HEK293T (cell line): ENCODE measurements around the gene INHBE.

ENCODE experiments used
- CTCF ChIA-PET: fragments of 350-600 bp; formaldehyde crosslinking; extraction: SDS; loops from one replicate; lab custom pipeline; 2021; ENCODE audit warnings: antibody characterized with exemption, inconsistent platforms; lab: Yijun Ruan, JAX
- POLR2A ChIA-PET: fragments of 350-600 bp; formaldehyde crosslinking; extraction: SDS; loops from one replicate; lab custom pipeline; 2020; ENCODE audit warnings: antibody characterized with exemption, inconsistent platforms; lab: Yijun Ruan, JAX
- DNase-seq: peaks from one replicate; pipeline ENCODE4 v3.0.0; 2012; ENCODE audit warnings: mixed read lengths; ENCODE audit errors: extremely low spot score
- ARNT ChIP-seq: fragments of 450-650 bp; IDR thresholded peaks from 2 replicates; pipeline ENCODE4 v1.6.1; 2017; ENCODE audit warnings: mild to moderate bottlenecking
- BHLHE40 ChIP-seq: fragments of 450-650 bp; IDR thresholded peaks from 2 replicates; pipeline ENCODE4 v1.6.1; 2016; ENCODE audit warnings: mild to moderate bottlenecking, moderate library complexity, borderline replicate concordance
- CTBP1 ChIP-seq: fragments of 450-650 bp; IDR thresholded peaks from 2 replicates; pipeline ENCODE4 v1.6.1; 2016; ENCODE audit warnings: borderline replicate concordance
- ELF4 ChIP-seq: fragments of 450-650 bp; IDR thresholded peaks from 2 replicates; pipeline ENCODE4 v1.6.1; 2017; ENCODE audit warnings: antibody characterized with exemption
- FOXA1 ChIP-seq: fragments of 450-650 bp; IDR thresholded peaks from 2 replicates; pipeline ENCODE4 v1.6.1; 2016; ENCODE audit warnings: mild to moderate bottlenecking
- FOXK2 ChIP-seq: fragments of 450-650 bp; IDR thresholded peaks from 2 replicates; pipeline ENCODE4 v1.6.1; 2016; ENCODE audit warnings: mild to moderate bottlenecking
- FOXM1 ChIP-seq: fragments of 450-650 bp; IDR thresholded peaks from 2 replicates; pipeline ENCODE4 v1.6.1; 2017; ENCODE audit warnings: mild to moderate bottlenecking, borderline replicate concordance
- HDGF ChIP-seq: fragments of 450-650 bp; IDR thresholded peaks from 2 replicates; pipeline ENCODE4 v1.6.1; 2017; ENCODE audit warnings: antibody characterized with exemption, borderline replicate concordance
- L3MBTL2 ChIP-seq: fragments of 450-650 bp; conservative IDR thresholded peaks from 2 replicates; pipeline ENCODE4 v1.6.1; 2016; ENCODE audit warnings: mild to moderate bottlenecking
- LEF1 ChIP-seq: fragments of 450-650 bp; IDR thresholded peaks from 2 replicates; pipeline ENCODE4 v1.6.1; 2017; ENCODE audit warnings: mild to moderate bottlenecking, borderline replicate concordance
- NFRKB ChIP-seq: fragments of 450-650 bp; IDR thresholded peaks from 2 replicates; pipeline ENCODE4 v1.6.1; 2016; ENCODE audit warnings: mild to moderate bottlenecking, moderate library complexity
- PKNOX1 ChIP-seq: fragments of 450-650 bp; IDR thresholded peaks from 2 replicates; pipeline ENCODE4 v1.6.1; 2016
- SP1 ChIP-seq: fragments of 450-650 bp; IDR thresholded peaks from 2 replicates; pipeline ENCODE4 v1.6.1; 2017
- SUZ12 ChIP-seq: fragments of 450-650 bp; IDR thresholded peaks from 2 replicates; pipeline ENCODE4 v1.6.1; 2016; ENCODE audit warnings: mild to moderate bottlenecking
- TARDBP ChIP-seq: fragments of 450-650 bp; IDR thresholded peaks from 2 replicates; pipeline ENCODE4 v1.6.1; 2016
- ZNF384 ChIP-seq: fragments of 450-650 bp; IDR thresholded peaks from 2 replicates; pipeline ENCODE4 v1.6.1; 2016

The INHBE gene

DNA sequence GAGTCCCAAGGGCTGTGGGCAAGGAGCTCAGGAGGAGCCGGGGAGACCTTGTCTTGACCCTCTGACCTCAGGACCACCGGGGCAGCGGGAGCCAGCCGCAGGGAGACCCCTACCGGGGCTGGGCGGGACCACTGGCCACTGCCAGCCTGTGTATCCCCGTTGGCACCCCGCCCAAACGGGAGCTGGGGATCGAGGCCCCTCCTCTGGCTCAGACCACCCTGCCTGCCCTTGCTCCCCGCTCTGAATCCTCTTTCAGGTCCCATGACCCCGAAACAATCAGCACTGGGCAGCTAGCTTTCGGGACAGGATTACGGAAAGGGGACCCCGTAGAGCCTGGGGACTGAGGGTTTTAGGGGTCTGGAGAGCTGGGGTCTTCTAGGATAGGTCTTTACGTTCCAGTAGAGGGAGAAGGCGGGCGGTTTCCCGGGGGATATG is 5.8 kb downstream of the INHBE start:
- POLR2A ChIA-PET = interaction anchor here (0.9 to 2.9 kb wide), 3 partner anchors 9 to 216 kb away, joined by 3 to 10 read pairs (median 7); partner anchors contain the start of gene DDIT3
- DNase-seq = no peak
- CTCF ChIA-PET = interaction anchor here (0.6 to 0.7 kb wide), 3 partner anchors 16 to 218 kb away, joined by 3 read pairs; no protein-coding TSS in a partner anchor
- TF ChIP-seq ELF4 = no peak
- no peak for TF ChIP-seq BHLHE40
- no peak for TF ChIP-seq NFRKB
- no peak for TF ChIP-seq LEF1
- TF ChIP-seq SP1 = no peak
- TF ChIP-seq ARNT = no peak
- TF ChIP-seq SUZ12 = no peak

- CTCF ChIA-PET = interaction anchor here (0.6 to 1.7 kb wide), 4 partner anchors 19 to 247 kb away, joined by 3 to 4 read pairs (median 3); partner anchors contain the start of gene ARHGAP9
These were observed 6.3 kb downstream of the INHBE start for GRCh38 chr12:57461276-57461916.

DNA sequence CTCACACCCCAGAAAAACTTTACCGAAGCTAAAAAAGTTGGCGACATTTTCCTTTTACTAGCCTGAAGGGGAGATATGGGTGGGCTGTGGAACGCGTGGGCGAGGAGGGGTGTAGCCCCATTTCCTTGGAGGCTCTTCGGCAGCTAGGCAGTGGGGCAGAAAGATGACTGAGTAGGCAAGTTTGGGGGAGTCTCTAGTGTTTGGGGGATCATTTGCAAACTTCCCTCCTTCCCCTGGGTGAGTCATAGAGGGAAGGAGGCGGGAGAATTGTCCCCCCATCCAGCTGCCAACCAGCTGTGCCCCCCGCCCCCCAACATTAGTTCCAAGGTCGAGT is 6.8 kb downstream of the INHBE start:
- ChIA-PET CTCF (interaction anchor here (0.7 to 1.7 kb wide), 4 partner anchors 9 to 248 kb away, joined by 3 to 4 read pairs (median 3); partner anchors contain the start of gene ARHGAP9), POLR2A (interaction anchor here (2.0 to 2.9 kb wide), 2 partner anchors 10 to 58 kb away, joined by 7 to 10 read pairs; partner anchors contain the start of gene DDIT3)
- TF ChIP-seq SP1 (no peak), SUZ12 (no peak), ARNT (no peak), NFRKB (no peak), ZNF384 (no peak), TARDBP (no peak), ELF4 (no peak), FOXK2 (no peak), BHLHE40 (no peak), HDGF (no peak), FOXA1 (no peak), PKNOX1 (no peak), CTBP1 (no peak), FOXM1 (no peak), LEF1 (no peak), L3MBTL2 (no peak)
- no peak for DNase-seq

More at GRCh38 chr12:57461276-57461916, 6.3 kb downstream of the INHBE start:
- TF ChIP-seq PKNOX1 (no peak), LEF1 (no peak), CTBP1 (no peak), ELF4 (no peak), TARDBP (no peak), FOXM1 (no peak), L3MBTL2 (no peak), BHLHE40 (no peak)
- DNase-seq = peak; percentile 74
- POLR2A ChIA-PET = interaction anchor here (0.9 to 2.9 kb wide), 3 partner anchors 9 to 216 kb away, joined by 3 to 10 read pairs (median 7); partner anchors contain the start of gene DDIT3

DNA sequence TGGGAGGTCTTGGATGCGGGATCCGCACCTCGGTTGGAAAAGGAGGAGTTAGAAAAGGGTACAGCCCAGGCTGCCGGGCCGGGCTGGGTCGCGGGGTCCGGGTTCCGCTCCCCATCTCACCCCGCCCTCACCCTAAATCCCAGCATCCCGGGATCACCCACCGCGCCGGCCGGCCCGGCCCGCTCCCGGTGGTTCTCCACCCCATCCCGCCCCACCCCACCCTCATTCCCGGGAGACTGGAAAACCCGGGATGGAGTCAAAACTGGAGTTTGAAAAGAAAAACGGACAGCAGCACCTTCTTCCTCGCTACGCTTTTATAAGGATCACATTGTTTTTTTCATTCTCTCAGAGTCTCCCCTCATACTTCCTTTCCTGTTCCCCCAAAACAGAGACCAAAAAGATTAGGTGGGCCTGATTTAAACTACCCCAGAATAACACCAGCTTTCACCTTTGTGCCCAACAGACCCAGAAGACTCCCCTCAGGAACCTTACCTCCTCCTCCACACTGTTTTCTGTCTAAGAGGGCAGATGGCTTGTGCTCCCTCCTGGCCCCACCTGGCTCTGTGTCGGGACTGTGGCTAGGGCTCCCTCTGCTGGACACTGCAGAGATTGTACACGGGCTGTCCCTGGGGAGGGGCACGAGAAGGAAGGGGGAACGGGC is 7.3 kb downstream of the INHBE start:
- ChIA-PET POLR2A (interaction anchor here (1.6 to 2.9 kb wide), 3 partner anchors 8 to 58 kb away, joined by 7 to 10 read pairs (median 10); partner anchors contain the start of genes DDIT3 and INHBE), CTCF (interaction anchor here (0.7 to 1.7 kb wide), 4 partner anchors 10 to 248 kb away, joined by 3 to 4 read pairs (median 3); partner anchors contain the start of gene ARHGAP9)
- TF ChIP-seq FOXK2 (no peak), LEF1 (no peak), SUZ12 (no peak), L3MBTL2 (peak; percentile 33; the same call in 1 of the 2 replicates), NFRKB (no peak), SP1 (no peak), FOXM1 (no peak), CTBP1 (0 out of 2 replicates have a peak, but pooled peaks have one; percentile 37), PKNOX1 (no peak), BHLHE40 (no peak), HDGF (no peak), ZNF384 (no peak; the same call in 1 of the 2 replicates), TARDBP (0 out of 2 replicates have a peak, but pooled peaks have one; percentile 25), ARNT (no peak)
- peak; percentile 92 for DNase-seq

- POLR2A ChIA-PET = interaction anchor here (1.6 to 2.9 kb wide), 2 partner anchors 9 to 57 kb away, joined by 10 read pairs; partner anchors contain the start of genes DDIT3 and INHBE
- TF ChIP-seq NFRKB = no peak
- no peak for TF ChIP-seq PKNOX1
- TF ChIP-seq L3MBTL2 = no peak
- TF ChIP-seq FOXA1 = no peak
- no peak for TF ChIP-seq BHLHE40
- TF ChIP-seq ZNF384 = no peak
- no peak for TF ChIP-seq SP1
- TF ChIP-seq ARNT = no peak
- no peak for TF ChIP-seq ELF4
- TF ChIP-seq FOXK2 = no peak
- no peak for TF ChIP-seq HDGF
- TF ChIP-seq LEF1 = no peak
- TF ChIP-seq CTBP1 = no peak
- no peak for TF ChIP-seq FOXM1
- no peak for TF ChIP-seq SUZ12
- no peak for TF ChIP-seq TARDBP
- CTCF ChIA-PET = interaction anchor here (0.9 to 1.7 kb wide), 2 partner anchors 17 to 147 kb away, joined by 3 read pairs; partner anchors contain the start of gene ARHGAP9
- no peak for DNase-seq
These were observed 7.8 kb downstream of the INHBE start for GRCh38 chr12:57462912-57463253.
